Measurements from ENCODE around the gene TGIF2. TPM values are rescaled to one million over a fixed set of nuclear protein-coding genes. Genes with fewer than 3 reads are reported as not detected.

TGIF2 gene
- polyA plus RNA-seq, 3 donors from 2014 or later, result 12.3 to 16.1 (median 14.9) TPM

Other genes with a start within 250 kb of the TGIF2 start
- 1 to 10 TPM in 1 of 3 donors, under 1 TPM in 2; 0.10 to 2.7 (median 0.48) TPM for gene MYL9, start 32.1 kb upstream of the TGIF2 start, polyA plus RNA-seq
- 100 to 1,000 TPM; 230 to 380 (median 276) TPM for gene RAB5IF, start 32.2 kb downstream of the TGIF2 start, polyA plus RNA-seq
- 10 to 100 TPM; 21.0 to 24.1 (median 24.1) TPM for gene SLA2, start 72.6 kb downstream of the TGIF2 start, polyA plus RNA-seq
- gene NDRG3, start 172.5 kb downstream of the TGIF2 start, polyA plus RNA-seq, result 10 to 100 TPM; 44.9 to 57.7 (median 50.3) TPM
- 10 to 100 TPM in 2 of 3 donors, 1 to 10 TPM in 1; 9.5 to 15.8 (median 11.9) TPM for gene DSN1, start 200.2 kb downstream of the TGIF2 start, polyA plus RNA-seq